ENCODE results near the gene GABBR2.

GRCh38 chr9:98323831-98324135, 385.0 kb downstream of the GABBR2 start:
- TF ChIP-seq POLR2AphosphoS5 (IDR thresholded peaks at IDR 0.05; ENCODE audit: low read depth, low read length) (no peak), CTCF (IDR thresholded peaks at IDR 0.05) (no peak), NFIC (IDR thresholded peaks at IDR 0.05; ENCODE audit: borderline replicate concordance) (no peak)
